ENCODE measurements around the gene FYB1.
"Not testable (repeated sequence)": the region's sequence is repeated elsewhere in the genome, so short reads cannot be mapped to it uniquely, and the experiment has no call there.

The FYB1 gene

GRCh38 chr5:39223565-39224156 lies 4.3 kb upstream of the FYB1 start:
- H3K4me3 ChIP-seq (ENCODE audit: low read depth, low read length): no peak overlapping the region
- TF ChIP-seq CTCF (IDR thresholded peaks at IDR 0.05; ENCODE audit: low read depth, low read length, missing control alignments): no peak
- no peak for DNase-seq (ENCODE audit: low read depth)

- not testable (repeated sequence) for H3K4me3 ChIP-seq (ENCODE audit: low read depth, low read length); DNase-seq (ENCODE audit: low read depth)
Observed at GRCh38 chr5:39221671-39222070, 2.3 kb upstream of the FYB1 start.

GRCh38 chr5:39220280-39221030 lies 1.1 kb upstream of the FYB1 start:
- no peak overlapping the region for H3K4me3 ChIP-seq (ENCODE audit: low read depth, low read length)
- no peak for TF ChIP-seq CTCF (IDR thresholded peaks at IDR 0.05; ENCODE audit: low read depth, low read length, missing control alignments)

GRCh38 chr5:39218482-39219402 lies 621 bp downstream of the FYB1 start:
- DNase-seq (ENCODE audit: low read depth): no peak
- no peak overlapping the region for H3K4me3 ChIP-seq (ENCODE audit: low read depth, low read length)
- no peak for TF ChIP-seq CTCF (IDR thresholded peaks at IDR 0.05; ENCODE audit: low read depth, low read length, missing control alignments)

More at GRCh38 chr5:39220280-39221030, 1.1 kb upstream of the FYB1 start:
- no peak for DNase-seq (ENCODE audit: low read depth)

GRCh38 chr5:39217365-39218281 lies 1.7 kb downstream of the FYB1 start:
- no peak overlapping the region for H3K4me3 ChIP-seq (ENCODE audit: low read depth, low read length)
- DNase-seq (ENCODE audit: low read depth): peak; percentile 36
- peak; percentile 89 for TF ChIP-seq CTCF (IDR thresholded peaks at IDR 0.05; ENCODE audit: low read depth, low read length, missing control alignments)

GRCh38 chr5:39216631-39217030 lies 2.7 kb downstream of the FYB1 start:
- no peak for TF ChIP-seq CTCF (IDR thresholded peaks at IDR 0.05; ENCODE audit: low read depth, low read length, missing control alignments)
- no peak for DNase-seq (ENCODE audit: low read depth)
- H3K4me3 ChIP-seq (ENCODE audit: low read depth, low read length): no peak overlapping the region

Measured in GM12864 (cell line).